Panc1 (cell line): ENCODE data around the gene NSMCE1. TPM values are rescaled to one million over a fixed set of nuclear protein-coding genes. Genes with fewer than 3 reads are reported as not detected.

Experiments used
- ATAC-seq: fragments of 200-7000 bp; cut with Tn5 transposase; 2 replicates; pipeline ENCODE4 v1.9.1; 2020; ENCODE audit warnings: mild to moderate bottlenecking, moderate library complexity
- BruUV-seq: library from RNA; stranded (reverse); fragments of 400-500 nt; replicated peaks from 2 replicates; lab custom pipeline; 2021; lab: Mats Ljungman, UMichigan
- CTCF ChIA-PET: fragments of 300-600 bp; sonication (Branson Sonifier 250); formaldehyde crosslinking; loops from one replicate; lab custom pipeline; 2022; ENCODE audit warnings: antibody characterized with exemption; lab: Charles Lee
- POLR2A ChIA-PET: fragments of 300-600 bp; sonication (Branson Sonifier 250); formaldehyde crosslinking; loops from one replicate; lab custom pipeline; 2022; ENCODE audit warnings: antibody characterized with exemption; lab: Charles Lee
- DNase-seq: peaks from one replicate; pipeline ENCODE4 v3.0.0-alpha.2; 2010; ENCODE audit warnings: low read depth, low spot score
- H3K27ac ChIP-seq: 2 replicates; pipeline ENCODE4 v1.5.1; 2011; ENCODE audit warnings: mild to moderate bottlenecking, low read length, inconsistent platforms
- H3K27me3 ChIP-seq: fragments of 200-500 bp; sonication (Bioruptor generic); 2 replicates; pipeline ENCODE4 v1.6.0; 2014; ENCODE audit warnings: low read length, inconsistent platforms; ENCODE audit not compliant: control insufficient read depth, insufficient read depth
- H3K36me3 ChIP-seq: fragments of 200-500 bp; sonication (Bioruptor generic); 2 replicates; pipeline ENCODE4 v1.5.1; 2014; ENCODE audit warnings: inconsistent platforms, mild to moderate bottlenecking, low read length, moderate library complexity; ENCODE audit not compliant: control insufficient read depth, insufficient read depth
- H3K4me1 ChIP-seq: 2 replicates; pipeline ENCODE4 v1.5.1; 2011; ENCODE audit warnings: inconsistent platforms, mild to moderate bottlenecking, low read length, moderate library complexity; ENCODE audit not compliant: control insufficient read depth, insufficient read depth
- H3K4me3 ChIP-seq, 2 experiments: 2 replicates each; pipeline ENCODE4 v1.5.1; 2011 to 2012; ENCODE audit warnings: low read depth in 2 of 2, low read length in 2 of 2, mild to moderate bottlenecking in 2 of 2, inconsistent platforms in 1 of 2, moderate library complexity in 1 of 2
- H3K9me3 ChIP-seq: fragments of 200-500 bp; sonication (Bioruptor generic); 2 replicates; pipeline ENCODE4 v1.5.1; 2014; ENCODE audit warnings: low read depth, mild to moderate bottlenecking, inconsistent platforms, low read length, moderate library complexity; ENCODE audit not compliant: control insufficient read depth, insufficient read depth
- POLR2AphosphoS5 ChIP-seq: IDR thresholded peaks from 2 replicates; pipeline ENCODE4 v1.6.1; 2012; ENCODE audit warnings: mild to moderate bottlenecking, low read depth, low read length, moderate library complexity
- SIN3A ChIP-seq: IDR thresholded peaks from 2 replicates; pipeline ENCODE4 v1.6.1; 2012; ENCODE audit warnings: low read depth, mild to moderate bottlenecking, low read length, moderate library complexity, borderline replicate concordance; ENCODE audit not compliant: insufficient read depth
- TCF7L2 ChIP-seq: IDR thresholded peaks from 2 replicates; pipeline ENCODE4 v1.6.1; 2011; ENCODE audit warnings: mild to moderate bottlenecking, low read depth, low read length, inconsistent platforms
- in situ Hi-C: cut with HindIII; loops from 2 replicates; pipeline ENCODE4 v1.10.0; 2016; ENCODE audit warnings: low sequenced_read_pairs, low pct_unique_long_range_greater_than_20kb
- intact Hi-C: fragments of 100-400 bp; cut with micrococcal nuclease; formaldehyde crosslinking; loops from one replicate; pipeline ENCODE4 v1.10.0; 2022; ENCODE audit not compliant: unreplicated experiment
- total RNA-seq: library from RNA; stranded (reverse); gene quantifications from one replicate; pipeline ENCODE4 v1.2.1, GENCODE V29; 2021; ENCODE audit not compliant: unreplicated experiment
- TF ChIP-seq, protein P1 (sequence below), 2 experiments: IDR thresholded peaks; 2 replicates each; pipeline ENCODE4 v1.6.1; 2011 to 2012; ENCODE audit warnings: low read depth in 2 of 2, control low read depth in 1 of 2, low read length in 1 of 2, mild to moderate bottlenecking in 1 of 2, moderate library complexity in 1 of 2; ENCODE audit not compliant: insufficient read depth in 1 of 2
- TF ChIP-seq, protein P2 (sequence below): fragments of 450-650 bp; IDR thresholded peaks from 2 replicates; pipeline ENCODE4 v1.5.1; 2017; ENCODE audit warnings: mild to moderate bottlenecking

NSMCE1 gene
- total RNA-seq, 1 experiment from 2014 or later: 48.2 TPM

DNA sequence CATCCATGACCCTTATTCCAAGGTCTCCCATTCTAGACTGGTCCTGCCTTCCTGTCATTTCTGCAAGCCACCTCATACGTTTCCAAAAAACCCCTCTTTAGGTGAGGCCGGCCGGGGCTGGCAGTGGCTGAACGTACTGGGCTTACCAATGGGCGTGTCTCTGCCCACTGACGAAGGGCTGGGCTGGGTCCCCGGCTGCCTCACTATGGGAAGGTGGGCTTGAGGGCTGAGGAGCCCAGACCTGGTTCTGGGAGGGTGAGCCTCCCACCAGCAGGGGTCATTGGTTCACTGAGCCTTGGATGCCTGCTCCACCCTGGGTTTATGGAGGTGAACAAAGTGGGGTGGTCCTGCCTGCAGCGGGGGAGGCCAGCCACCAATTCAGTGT lies 45.4 kb downstream of the NSMCE1 start:
- no peaks in the 10 kb centered on the region for H3K9me3 ChIP-seq
- BruUV-seq: no TSS peak
- in situ Hi-C loops: no loop called here

DNA sequence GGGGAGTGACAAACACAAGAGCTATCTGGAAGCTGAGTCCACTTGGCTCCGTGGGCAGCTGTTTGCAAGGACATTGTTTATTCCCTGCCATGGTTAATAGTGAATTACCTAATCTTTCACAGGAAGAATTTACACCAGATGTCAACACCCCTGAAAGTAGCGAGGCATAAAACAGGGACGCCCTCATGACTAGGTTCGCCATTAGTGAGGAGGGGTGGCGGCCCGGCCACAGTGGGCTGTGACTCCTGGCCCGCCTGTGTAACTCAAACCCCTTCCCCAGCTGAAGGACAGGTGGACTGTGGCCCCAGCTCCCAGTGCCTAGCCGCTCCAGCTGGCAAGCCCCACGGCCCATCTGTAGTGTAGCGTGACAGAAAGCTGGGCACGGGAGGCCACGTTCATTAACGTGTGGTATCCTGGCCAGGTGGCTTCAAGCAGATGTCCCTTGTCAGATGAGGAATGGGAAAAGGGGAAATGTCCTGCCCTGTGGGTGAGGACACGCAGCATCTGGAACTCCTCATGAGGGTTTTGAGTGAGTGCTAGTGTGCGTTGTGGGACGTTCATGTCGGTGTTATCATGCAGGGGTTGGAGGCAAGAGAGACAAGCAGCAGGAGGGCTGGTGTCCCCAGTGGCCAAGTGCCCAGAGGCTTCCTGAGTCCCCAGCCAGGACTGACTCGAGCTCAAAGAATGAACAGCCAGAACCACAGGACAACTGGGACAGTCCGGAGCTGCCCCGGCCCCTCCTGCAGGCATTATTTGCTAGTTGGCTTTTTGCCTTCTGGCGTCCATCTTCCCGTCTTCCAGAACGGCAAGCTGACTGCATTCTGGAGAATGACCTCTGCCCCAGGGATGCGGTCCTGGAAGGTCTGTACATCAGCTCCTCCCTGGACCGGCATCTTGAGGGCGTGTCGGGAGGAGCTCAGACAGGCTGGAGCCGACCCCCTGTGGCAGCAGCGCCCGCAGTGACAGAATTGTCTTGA lies 46.0 kb downstream of the NSMCE1 start:
- Histone ChIP-seq H3K9me3 (no peaks in the 10 kb centered on the region), H3K27ac (no peak overlapping the region), H3K4me3 (no peak overlapping the region), H3K36me3 (no peaks in the 10 kb centered on the region), H3K4me1 (no peaks in the 10 kb centered on the region), H3K27me3 (no peaks in the 10 kb centered on the region)
- intact Hi-C loops: no loop called here
- in situ Hi-C loops: no loop called here
- ATAC-seq (no peak), DNase-seq (no peak)
- TF ChIP-seq POLR2AphosphoS5: no peak
- TF ChIP-seq, protein P1, sequence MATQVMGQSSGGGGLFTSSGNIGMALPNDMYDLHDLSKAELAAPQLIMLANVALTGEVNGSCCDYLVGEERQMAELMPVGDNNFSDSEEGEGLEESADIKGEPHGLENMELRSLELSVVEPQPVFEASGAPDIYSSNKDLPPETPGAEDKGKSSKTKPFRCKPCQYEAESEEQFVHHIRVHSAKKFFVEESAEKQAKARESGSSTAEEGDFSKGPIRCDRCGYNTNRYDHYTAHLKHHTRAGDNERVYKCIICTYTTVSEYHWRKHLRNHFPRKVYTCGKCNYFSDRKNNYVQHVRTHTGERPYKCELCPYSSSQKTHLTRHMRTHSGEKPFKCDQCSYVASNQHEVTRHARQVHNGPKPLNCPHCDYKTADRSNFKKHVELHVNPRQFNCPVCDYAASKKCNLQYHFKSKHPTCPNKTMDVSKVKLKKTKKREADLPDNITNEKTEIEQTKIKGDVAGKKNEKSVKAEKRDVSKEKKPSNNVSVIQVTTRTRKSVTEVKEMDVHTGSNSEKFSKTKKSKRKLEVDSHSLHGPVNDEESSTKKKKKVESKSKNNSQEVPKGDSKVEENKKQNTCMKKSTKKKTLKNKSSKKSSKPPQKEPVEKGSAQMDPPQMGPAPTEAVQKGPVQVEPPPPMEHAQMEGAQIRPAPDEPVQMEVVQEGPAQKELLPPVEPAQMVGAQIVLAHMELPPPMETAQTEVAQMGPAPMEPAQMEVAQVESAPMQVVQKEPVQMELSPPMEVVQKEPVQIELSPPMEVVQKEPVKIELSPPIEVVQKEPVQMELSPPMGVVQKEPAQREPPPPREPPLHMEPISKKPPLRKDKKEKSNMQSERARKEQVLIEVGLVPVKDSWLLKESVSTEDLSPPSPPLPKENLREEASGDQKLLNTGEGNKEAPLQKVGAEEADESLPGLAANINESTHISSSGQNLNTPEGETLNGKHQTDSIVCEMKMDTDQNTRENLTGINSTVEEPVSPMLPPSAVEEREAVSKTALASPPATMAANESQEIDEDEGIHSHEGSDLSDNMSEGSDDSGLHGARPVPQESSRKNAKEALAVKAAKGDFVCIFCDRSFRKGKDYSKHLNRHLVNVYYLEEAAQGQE (IDR thresholded peaks at IDR 0.05; ENCODE audit: insufficient read depth in 1 of 2, low read depth in 2 of 2, low read length in 1 of 2): no peak
- ChIA-PET POLR2A (no interaction called here), CTCF (no interaction called here)
- no TSS peak for BruUV-seq

More for the DNA sequence above, 45.4 kb downstream of the NSMCE1 start:
- Histone ChIP-seq H3K4me3 (no peak overlapping the region), H3K4me1 (no peaks in the 10 kb centered on the region), H3K27me3 (no peaks in the 10 kb centered on the region), H3K36me3 (no peaks in the 10 kb centered on the region), H3K27ac (no peak overlapping the region)
- ATAC-seq: no peak
- no peak for DNase-seq
- ChIA-PET CTCF (no interaction called here), POLR2A (no interaction called here)
- intact Hi-C loops: no loop called here
- no peak for TF ChIP-seq SIN3A
- TF ChIP-seq, protein P1 (IDR thresholded peaks at IDR 0.05; ENCODE audit: insufficient read depth in 1 of 2, low read depth in 2 of 2, low read length in 1 of 2): no peak
- TF ChIP-seq, protein P2, sequence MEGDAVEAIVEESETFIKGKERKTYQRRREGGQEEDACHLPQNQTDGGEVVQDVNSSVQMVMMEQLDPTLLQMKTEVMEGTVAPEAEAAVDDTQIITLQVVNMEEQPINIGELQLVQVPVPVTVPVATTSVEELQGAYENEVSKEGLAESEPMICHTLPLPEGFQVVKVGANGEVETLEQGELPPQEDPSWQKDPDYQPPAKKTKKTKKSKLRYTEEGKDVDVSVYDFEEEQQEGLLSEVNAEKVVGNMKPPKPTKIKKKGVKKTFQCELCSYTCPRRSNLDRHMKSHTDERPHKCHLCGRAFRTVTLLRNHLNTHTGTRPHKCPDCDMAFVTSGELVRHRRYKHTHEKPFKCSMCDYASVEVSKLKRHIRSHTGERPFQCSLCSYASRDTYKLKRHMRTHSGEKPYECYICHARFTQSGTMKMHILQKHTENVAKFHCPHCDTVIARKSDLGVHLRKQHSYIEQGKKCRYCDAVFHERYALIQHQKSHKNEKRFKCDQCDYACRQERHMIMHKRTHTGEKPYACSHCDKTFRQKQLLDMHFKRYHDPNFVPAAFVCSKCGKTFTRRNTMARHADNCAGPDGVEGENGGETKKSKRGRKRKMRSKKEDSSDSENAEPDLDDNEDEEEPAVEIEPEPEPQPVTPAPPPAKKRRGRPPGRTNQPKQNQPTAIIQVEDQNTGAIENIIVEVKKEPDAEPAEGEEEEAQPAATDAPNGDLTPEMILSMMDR: no peak
- TF ChIP-seq POLR2AphosphoS5: no peak
- no peak for TF ChIP-seq TCF7L2
